Renal pelvis (tissue), 4 donors: ENCODE data around the gene MRGPRD. TPM values are rescaled to one million over a fixed set of nuclear protein-coding genes. Genes with fewer than 3 reads are reported as not detected.
"Not testable (repeated sequence)": the region's sequence is repeated elsewhere in the genome, so short reads cannot be mapped to it uniquely, and the experiment has no call there.

ENCODE experiments used
- DNase-seq: peaks from one replicate; pipeline ENCODE4 v3.0.0-alpha.2; 2013
- polyA plus RNA-seq, 3 donors: library from polyadenylated mRNA; unstranded; fragments of 120-200 nt; gene quantifications; one replicate each; pipeline ENCODE4 v1.2.1, GENCODE V29; 2013; ENCODE audit not compliant: insufficient read length in 3 of 3

Gene MRGPRD
- polyA plus RNA-seq, 3 donors, result not detected

GRCh38 chr11:69006816-69007215, 26.0 kb upstream of the MRGPRD start:
- DNase-seq, result no peak

- no peak for DNase-seq
These were observed 25.0 kb upstream of the MRGPRD start for GRCh38 chr11:69005631-69006368.

- DNase-seq, result no peak
These were observed 24.4 kb upstream of the MRGPRD start for GRCh38 chr11:69005183-69005630.

- DNase-seq, result no peak
These were observed 23.8 kb upstream of the MRGPRD start for GRCh38 chr11:69004411-69005182.

DNA sequence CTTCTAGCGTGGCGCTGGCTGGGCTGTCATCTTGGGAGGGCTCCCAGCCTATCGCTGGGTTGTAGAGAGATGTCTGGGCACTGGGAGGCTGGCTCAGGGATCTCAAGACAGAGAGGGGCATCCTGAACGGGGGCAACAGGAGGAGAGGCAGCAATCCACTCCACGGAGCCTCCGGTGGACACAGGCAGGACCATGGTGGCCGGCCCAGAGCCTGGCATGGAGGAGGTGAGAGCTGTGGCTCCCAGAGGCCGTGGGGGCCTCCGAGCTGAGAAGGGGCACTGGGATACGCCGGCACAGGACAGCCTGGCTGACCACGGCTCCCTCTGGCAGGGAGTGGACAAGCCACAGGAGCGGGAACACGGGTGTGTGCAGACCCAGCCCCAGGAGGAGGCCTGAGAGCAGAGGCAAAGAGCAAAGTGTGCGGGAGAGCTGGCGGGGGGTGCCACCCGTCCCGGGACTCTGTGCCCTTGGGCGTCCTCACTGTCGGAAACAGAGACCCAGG, 23.1 kb upstream of the MRGPRD start:
- DNase-seq, result no peak

- DNase-seq, result no peak
These were observed 22.6 kb upstream of the MRGPRD start for GRCh38 chr11:69003301-69003865.

GRCh38 chr11:69002570-69003231, 21.9 kb upstream of the MRGPRD start:
- DNase-seq, result no peak

DNA sequence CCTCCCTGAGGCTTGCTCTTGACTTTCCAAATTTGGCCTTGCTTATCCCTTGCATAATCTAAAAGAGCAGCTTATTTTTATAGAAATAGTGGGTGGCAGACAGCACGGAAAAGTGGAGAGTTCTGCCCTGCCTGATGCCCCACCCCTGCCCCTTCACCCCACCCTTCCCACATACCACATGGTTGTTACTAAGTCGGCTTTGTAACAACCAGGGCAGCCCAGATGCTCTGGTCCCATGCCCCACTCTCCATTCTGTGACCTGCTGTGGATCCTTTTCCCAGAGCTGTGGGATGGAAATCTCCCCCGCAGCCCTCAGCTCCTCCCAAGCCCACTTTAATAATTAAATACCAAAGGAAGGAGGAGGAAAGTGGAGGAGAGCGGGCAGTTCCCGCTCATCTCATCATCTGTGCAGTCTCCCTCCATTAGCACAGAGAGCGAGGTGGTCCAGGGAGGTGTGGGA, 21.4 kb upstream of the MRGPRD start:
- no peak for DNase-seq

DNA sequence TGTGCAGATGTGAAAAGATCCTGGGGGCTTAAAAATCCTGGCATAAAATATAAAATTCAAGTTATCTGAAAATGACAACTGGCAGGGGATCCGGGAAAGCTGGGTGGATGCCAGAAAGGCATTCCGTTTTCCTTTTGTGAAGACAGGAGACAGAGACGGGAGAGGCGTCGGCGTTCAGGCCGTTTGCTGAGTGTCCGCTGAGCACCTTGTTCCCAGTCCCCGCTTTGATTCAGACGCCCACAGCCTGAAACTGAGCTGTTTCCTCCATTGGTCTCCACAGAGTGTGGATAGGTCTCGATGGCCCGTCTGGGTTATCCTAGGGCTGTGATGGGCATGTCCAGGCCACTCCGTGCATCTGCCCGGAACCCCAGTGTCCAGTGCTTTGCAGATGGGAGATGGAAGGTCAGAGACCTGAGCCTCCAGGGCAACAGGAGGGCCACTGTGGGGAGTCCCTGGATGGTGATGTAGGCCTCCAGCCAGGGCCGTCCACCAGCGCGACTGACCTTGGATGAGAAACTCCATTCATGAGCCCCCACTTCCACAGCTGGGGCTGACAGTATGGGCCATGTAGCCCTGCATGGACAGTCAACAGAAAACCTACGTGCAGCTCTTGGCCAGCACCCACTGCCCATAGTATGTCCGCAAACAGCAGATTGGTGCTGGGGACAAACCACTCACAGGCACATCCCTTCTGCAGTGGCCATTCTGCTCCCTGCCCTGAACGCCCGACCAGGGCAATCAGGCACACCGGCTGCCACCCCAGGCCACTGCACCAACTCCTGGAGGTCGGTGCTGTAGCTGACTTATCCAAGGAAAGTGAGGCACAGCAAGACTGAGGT, 20.7 kb upstream of the MRGPRD start:
- DNase-seq, result no peak

DNA sequence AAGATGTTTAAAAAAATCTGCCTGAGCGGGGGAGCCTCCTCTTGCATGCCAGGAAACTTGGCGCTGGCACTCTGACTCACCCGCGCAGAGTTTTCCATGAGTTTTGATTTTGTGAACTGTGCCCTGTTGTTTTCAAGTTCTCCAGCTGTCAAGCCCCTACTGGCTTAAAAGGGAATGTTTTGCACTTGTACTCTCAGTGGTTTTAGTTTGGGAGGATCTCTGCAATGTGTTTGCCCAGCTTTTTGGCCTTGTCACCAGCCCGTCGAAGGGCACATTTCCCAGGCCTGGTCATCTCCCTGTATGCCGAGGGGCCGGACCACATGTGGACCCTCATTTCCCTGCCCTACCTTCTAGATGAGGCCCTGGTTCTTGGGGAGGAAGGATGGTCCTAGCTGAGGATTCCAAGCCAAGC, 20.1 kb upstream of the MRGPRD start:
- no peak for DNase-seq

DNA sequence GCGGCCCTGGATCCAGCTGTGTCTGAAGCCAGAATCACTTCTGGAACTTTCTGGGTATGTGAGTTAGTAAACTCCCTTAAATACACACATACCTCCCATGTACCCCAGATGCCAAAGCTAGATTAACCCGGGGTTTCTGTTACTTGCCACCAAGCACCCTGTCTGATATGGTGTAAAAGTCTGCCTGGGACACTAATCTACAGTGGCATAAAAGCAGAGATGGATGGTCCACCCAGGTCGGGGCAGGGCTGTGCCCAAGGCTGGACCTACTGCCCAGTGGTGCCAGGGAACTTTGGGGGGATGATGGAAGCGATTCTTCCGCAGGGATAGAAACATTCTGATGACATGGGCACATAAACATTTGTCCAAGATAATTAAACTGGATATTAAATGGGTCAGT, 19.6 kb upstream of the MRGPRD start:
- DNase-seq, result no peak

GRCh38 chr11:68999748-69000355, 19.1 kb upstream of the MRGPRD start:
- not testable (repeated sequence) for DNase-seq

DNA sequence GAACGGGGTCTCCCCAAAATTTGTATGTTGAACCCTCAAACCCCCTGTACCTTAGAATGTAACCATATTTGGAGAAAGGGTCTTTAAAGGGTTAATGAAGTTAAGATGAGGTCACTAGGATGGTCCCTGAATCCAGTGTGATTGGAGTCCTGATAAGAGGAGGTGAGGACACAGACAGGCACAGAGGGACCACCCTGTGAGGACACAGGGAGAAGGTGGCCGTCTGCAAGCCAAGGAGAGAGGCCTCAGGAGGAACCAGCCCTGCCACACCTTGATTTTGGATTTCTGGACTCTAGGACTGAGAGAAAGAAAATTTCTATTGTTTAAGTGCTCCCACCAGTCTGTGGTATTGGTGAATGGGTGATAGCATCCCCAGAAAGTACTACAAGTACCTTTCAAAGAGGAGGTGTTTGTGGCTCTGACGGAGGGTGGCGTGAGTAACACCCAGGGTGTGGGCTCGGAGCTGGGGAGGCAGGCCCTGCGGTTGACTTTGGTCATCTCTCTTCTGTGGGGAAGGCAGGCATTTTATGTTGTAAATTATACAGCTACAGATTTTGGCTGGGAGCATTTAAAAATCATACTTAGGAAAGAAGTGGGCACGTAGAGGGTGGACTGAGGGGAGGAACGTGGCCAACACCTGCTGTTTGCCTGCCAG, 18.4 kb upstream of the MRGPRD start:
- no peak for DNase-seq

DNA sequence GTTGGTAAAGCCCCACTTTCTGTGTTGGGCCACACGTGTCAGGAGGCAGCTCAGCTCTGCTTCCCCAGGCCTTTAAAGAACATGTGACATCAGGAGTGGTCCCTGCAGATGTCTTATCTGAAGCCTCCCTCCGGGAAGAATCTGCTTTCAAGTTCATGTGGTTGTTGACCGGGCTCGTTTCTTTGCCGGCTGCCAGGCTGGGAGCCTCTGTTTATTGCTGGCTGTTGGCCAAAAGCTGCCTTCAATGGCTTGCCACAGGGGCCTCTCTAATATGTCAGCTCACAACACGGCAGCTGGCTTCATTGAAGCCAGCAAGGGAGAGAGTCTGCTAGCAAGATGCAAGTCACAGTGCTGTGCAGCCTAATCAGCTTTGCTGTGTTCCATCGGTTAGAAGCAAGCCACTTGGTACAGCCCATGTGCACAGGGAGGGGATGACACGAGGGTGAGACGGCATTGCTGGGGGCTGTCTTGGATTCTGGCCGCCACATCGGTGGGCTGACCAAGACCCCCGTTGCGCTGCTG, 17.7 kb upstream of the MRGPRD start:
- no peak for DNase-seq

- DNase-seq, result no peak
These were observed 17.2 kb upstream of the MRGPRD start for GRCh38 chr11:68997995-68998348.

DNA sequence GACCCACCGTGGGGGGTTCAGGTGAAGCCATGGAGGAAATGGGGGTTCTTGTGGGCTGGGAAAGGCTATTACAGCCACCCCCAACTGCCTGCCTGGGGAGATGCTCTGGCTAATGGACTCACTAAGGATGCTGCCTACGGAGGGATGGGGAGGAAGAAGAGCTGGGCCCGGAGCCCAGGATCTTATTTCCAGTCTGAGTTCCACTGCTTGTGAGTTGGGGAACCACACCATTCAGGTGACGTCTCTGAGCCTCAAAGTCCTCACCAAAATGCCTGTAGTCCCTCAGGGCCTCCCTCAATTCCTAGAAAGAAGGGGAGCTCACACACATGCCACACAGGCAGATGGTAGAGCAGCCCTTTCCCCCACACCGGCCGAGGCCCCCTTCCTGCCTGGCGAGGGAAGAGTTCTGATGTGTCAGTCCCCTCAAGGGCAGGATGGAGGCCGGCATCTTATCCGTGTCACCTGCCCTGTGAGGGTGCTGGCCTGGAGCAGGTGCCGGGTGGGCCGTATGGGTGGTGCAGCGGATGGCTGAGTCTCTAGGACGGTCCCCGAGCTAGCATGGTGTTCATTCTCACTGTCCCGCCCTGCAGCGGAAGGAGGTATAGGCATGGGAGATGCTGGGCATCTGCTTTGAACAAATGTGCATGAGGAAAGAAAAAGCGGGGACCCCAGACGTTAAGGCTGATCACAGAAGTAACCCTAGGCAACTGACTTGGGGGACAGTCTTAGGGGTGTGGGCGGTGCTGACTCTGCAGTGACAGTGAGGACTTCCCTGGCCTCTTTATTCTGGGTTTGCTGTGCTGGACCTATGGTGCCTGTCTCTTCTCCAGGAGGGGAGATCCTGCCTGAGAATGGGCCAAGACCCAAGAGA, 16.6 kb upstream of the MRGPRD start:
- no peak for DNase-seq

GRCh38 chr11:68996376-68997123, 15.8 kb upstream of the MRGPRD start:
- DNase-seq, result no peak

DNA sequence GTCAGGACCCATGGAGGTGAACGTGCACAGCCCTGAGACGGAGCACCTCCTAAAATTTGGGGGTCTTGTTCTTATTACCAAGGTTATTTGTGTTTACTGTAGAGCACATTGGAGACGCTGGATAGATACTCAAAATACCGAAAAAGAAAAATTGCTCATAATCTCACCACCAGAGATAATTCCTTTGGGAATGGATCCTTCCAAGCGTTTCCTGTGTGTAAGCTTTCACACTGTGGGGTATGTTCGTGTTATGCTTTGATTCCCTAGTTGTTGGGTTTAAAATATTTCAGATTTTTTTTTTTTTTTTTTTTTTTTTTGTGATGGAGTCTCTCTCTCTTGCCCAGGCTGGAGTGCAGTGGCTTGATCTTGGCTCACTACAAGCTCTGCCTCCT, 14.1 kb upstream of the MRGPRD start:
- no peak for DNase-seq
